NT2/D1 (cell line): ENCODE results near the gene ASB18.

Source experiments
- DNase-seq: peaks from one replicate; pipeline ENCODE4 v3.0.0-alpha.2; 2011; ENCODE audit warnings: low read depth, low spot score
- H3K27me3 ChIP-seq: 2 replicates; pipeline ENCODE4 v1.6.0; 2011; ENCODE audit warnings: mild to moderate bottlenecking; ENCODE audit not compliant: insufficient read length, insufficient read depth
- H3K36me3 ChIP-seq: 2 replicates; pipeline ENCODE4 v1.6.1; 2011; ENCODE audit warnings: mild to moderate bottlenecking, low read length, mixed read lengths; ENCODE audit not compliant: insufficient read depth, insufficient read length
- H3K4me1 ChIP-seq: 2 replicates; pipeline ENCODE4 v1.5.1; 2011; ENCODE audit not compliant: insufficient read depth, insufficient read length
- H3K4me3 ChIP-seq: 2 replicates; pipeline ENCODE4 v1.5.1; 2011; ENCODE audit warnings: low read depth; ENCODE audit not compliant: insufficient read length
- H3K9ac ChIP-seq: 2 replicates; pipeline ENCODE4 v1.6.0; 2011; ENCODE audit warnings: low read depth; ENCODE audit not compliant: insufficient read length
- H3K9me3 ChIP-seq: 2 replicates; pipeline ENCODE4 v1.5.1; 2011; ENCODE audit warnings: mild to moderate bottlenecking, low read length; ENCODE audit not compliant: insufficient read depth
- SUZ12 ChIP-seq: IDR thresholded peaks from 2 replicates; pipeline ENCODE4 v1.6.1; 2011; ENCODE audit not compliant: insufficient read length, insufficient read depth; ENCODE audit errors: extremely low read depth
- YY1 ChIP-seq: IDR thresholded peaks from 2 replicates; pipeline ENCODE4 v1.6.1; 2011; ENCODE audit not compliant: insufficient read length, insufficient read depth
- ZNF274 ChIP-seq: IDR thresholded peaks from 2 replicates; pipeline ENCODE4 v1.6.1; 2011; ENCODE audit warnings: mild to moderate bottlenecking, low read depth, low read length

Gene ASB18

GRCh38 chr2:236223675-236224074 lies 40.5 kb downstream of the ASB18 start:
- Histone ChIP-seq H3K9ac (no peak overlapping the region), H3K27me3 (no peaks in the 10 kb centered on the region), H3K4me3 (no peak overlapping the region), H3K36me3 (peaks cover 3% of the 10 kb centered on the region), H3K9me3 (peaks cover 24% of the 10 kb centered on the region), H3K4me1 (no peaks in the 10 kb centered on the region)
- no peak for DNase-seq
- TF ChIP-seq SUZ12 (no peak), ZNF274 (no peak), YY1 (no peak)

GRCh38 chr2:236221798-236222197 lies 42.4 kb downstream of the ASB18 start:
- Histone ChIP-seq H3K9me3 (peaks cover 21% of the 10 kb centered on the region), H3K4me1 (no peaks in the 10 kb centered on the region), H3K36me3 (peaks cover 3% of the 10 kb centered on the region), H3K4me3 (no peak overlapping the region), H3K9ac (no peak overlapping the region), H3K27me3 (no peaks in the 10 kb centered on the region)
- TF ChIP-seq ZNF274 (no peak), SUZ12 (no peak), YY1 (no peak)
- no peak for DNase-seq

- TF ChIP-seq SUZ12, result no peak
- TF ChIP-seq YY1, result no peak
- TF ChIP-seq ZNF274, result no peak
- no peaks in the 10 kb centered on the region for H3K27me3 ChIP-seq
Measured at GRCh38 chr2:236219411-236219810, 44.8 kb downstream of the ASB18 start.

GRCh38 chr2:236217926-236218325 lies 46.3 kb downstream of the ASB18 start:
- H3K4me3 ChIP-seq, result no peak overlapping the region
- peaks cover 2% of the 10 kb centered on the region; the same call in 1 of the 2 replicates for H3K9me3 ChIP-seq
- TF ChIP-seq ZNF274 (no peak), YY1 (no peak), SUZ12 (no peak)
- no peak overlapping the region for H3K9ac ChIP-seq
- H3K4me1 ChIP-seq, result no peaks in the 10 kb centered on the region
- no peaks in the 10 kb centered on the region for H3K27me3 ChIP-seq
- no peak for DNase-seq
- H3K36me3 ChIP-seq, result peaks cover 3% of the 10 kb centered on the region

More at GRCh38 chr2:236219411-236219810, 44.8 kb downstream of the ASB18 start:
- no peak overlapping the region for H3K4me3 ChIP-seq
- no peak overlapping the region for H3K9ac ChIP-seq
- H3K9me3 ChIP-seq, result peaks cover 17% of the 10 kb centered on the region
- no peaks in the 10 kb centered on the region for H3K4me1 ChIP-seq
- H3K36me3 ChIP-seq, result peaks cover 3% of the 10 kb centered on the region
- no peak for DNase-seq

GRCh38 chr2:236216711-236217110 lies 47.5 kb downstream of the ASB18 start:
- no peaks in the 10 kb centered on the region for H3K27me3 ChIP-seq
- TF ChIP-seq ZNF274 (no peak), YY1 (no peak), SUZ12 (no peak)

GRCh38 chr2:236215761-236216333 lies 48.4 kb downstream of the ASB18 start:
- H3K36me3 ChIP-seq, result peaks cover under 1% of the 10 kb centered on the region
- H3K4me1 ChIP-seq, result no peaks in the 10 kb centered on the region
- DNase-seq, result no peak
- no peak overlapping the region for H3K9ac ChIP-seq
- no peaks in the 10 kb centered on the region for H3K9me3 ChIP-seq
- TF ChIP-seq YY1 (no peak), ZNF274 (no peak), SUZ12 (no peak)
- no peaks in the 10 kb centered on the region for H3K27me3 ChIP-seq
- no peak overlapping the region for H3K4me3 ChIP-seq

More at GRCh38 chr2:236216711-236217110, 47.5 kb downstream of the ASB18 start:
- H3K9ac ChIP-seq, result no peak overlapping the region
- H3K4me1 ChIP-seq, result no peaks in the 10 kb centered on the region
- H3K4me3 ChIP-seq, result no peak overlapping the region
- no peaks in the 10 kb centered on the region for H3K9me3 ChIP-seq
- no peak for DNase-seq
- H3K36me3 ChIP-seq, result peaks cover 3% of the 10 kb centered on the region

- H3K4me3 ChIP-seq, result no peak overlapping the region
- TF ChIP-seq YY1 (no peak), SUZ12 (no peak), ZNF274 (no peak)
- H3K36me3 ChIP-seq, result no peaks in the 10 kb centered on the region
- H3K27me3 ChIP-seq, result no peaks in the 10 kb centered on the region
- DNase-seq, result no peak
- no peak overlapping the region for H3K9ac ChIP-seq
- H3K9me3 ChIP-seq, result no peaks in the 10 kb centered on the region
- no peaks in the 10 kb centered on the region for H3K4me1 ChIP-seq
Measured at GRCh38 chr2:236215196-236215595, 49.0 kb downstream of the ASB18 start.
